ENCODE measurements around the gene SLC35E3.

GRCh38 chr12:68762691-68763090 lies 16.7 kb downstream of the SLC35E3 start:
- TF ChIP-seq MYC (IDR thresholded peaks at IDR 0.05; ENCODE audit: borderline replicate concordance, low read length) = no peak
- no peak for TF ChIP-seq RFX5 (IDR thresholded peaks at IDR 0.05)
- no peak for TF ChIP-seq POLR2A (IDR thresholded peaks at IDR 0.05; ENCODE audit: low read length)
- TF ChIP-seq CTCF (IDR thresholded peaks at IDR 0.05) = no peak
- TF ChIP-seq MAX (IDR thresholded peaks at IDR 0.05) = no peak
- no peak for TF ChIP-seq HMGXB4 (CRISPR knock-in tag; IDR thresholded peaks at IDR 0.05; ENCODE audit: borderline replicate concordance)
- TF ChIP-seq HOXA7 (CRISPR knock-in tag; IDR thresholded peaks at IDR 0.05) = no peak
- TF ChIP-seq CEBPB (IDR thresholded peaks at IDR 0.05) = no peak
- no peak for TF ChIP-seq RCOR1 (IDR thresholded peaks at IDR 0.05; ENCODE audit: low read depth, low read length)
- TF ChIP-seq SREBF2 (IDR thresholded peaks at IDR 0.05) = no peak
- TF ChIP-seq ZC3H11A (IDR thresholded peaks at IDR 0.05) = no peak
- TF ChIP-seq REST (IDR thresholded peaks at IDR 0.05) = no peak
- no peak for TF ChIP-seq JUN (IDR thresholded peaks at IDR 0.05)
- no peak for TF ChIP-seq HDAC2 (IDR thresholded peaks at IDR 0.05)

Data from A549 (cell line).